Prostate gland (tissue), 2 donors: Measurements from ENCODE around the gene FAM131B. TPM values are rescaled to one million over a fixed set of nuclear protein-coding genes. Genes with fewer than 3 reads are reported as not detected.

Experiments used
- DNase-seq: peaks from one replicate; pipeline ENCODE4 v3.0.0-alpha.2; 2019; ENCODE audit warnings: low spot score
- H3K27ac ChIP-seq, 2 donors: fragments of 200-600 bp; sonication (generic); 2 replicates each; pipeline ENCODE4 v1.5.1; 2017 to 2019
- H3K27me3 ChIP-seq: fragments of 200-600 bp; sonication (generic); replicated peaks from 2 replicates; pipeline ENCODE4 v1.5.1; 2019; ENCODE audit not compliant: insufficient read depth
- H3K36me3 ChIP-seq, 2 donors: fragments of 200-600 bp; sonication (generic); 1 replicate in 1 of 2; 2 replicates in 1 of 2; pipeline versions ENCODE4 v1.5.1 to v1.8.1; 2017 to 2019
- H3K4me1 ChIP-seq: fragments of 200-600 bp; sonication (generic); replicated peaks from 2 replicates; pipeline ENCODE4 v1.5.1; 2019
- H3K4me3 ChIP-seq, 2 donors: fragments of 200-600 bp; sonication (generic); 2 replicates each; pipeline ENCODE4 v1.5.1; 2017 to 2019
- H3K9me3 ChIP-seq: fragments of 200-600 bp; sonication (generic); 2 replicates; pipeline ENCODE4 v1.5.1; 2017
- POLR2A ChIP-seq: fragments of 450-650 bp; IDR thresholded peaks from one replicate; pipeline ENCODE4 v1.6.1; 2016; ENCODE audit warnings: antibody characterized with exemption, mild to moderate bottlenecking
- POLR2AphosphoS5 ChIP-seq: sonication (generic); formaldehyde crosslinking; IDR thresholded peaks from one replicate; pipeline ENCODE4 v1.6.1; 2017; ENCODE audit warnings: antibody characterized with exemption
- WGBS: methylation state at CpG from one replicate; pipeline ENCODE4 v1.1.5; 2018; 5-methylcytosine and 5-hydroxymethylcytosine counted together
- intact Hi-C: fragments of 100-400 bp; cut with DNase I; formaldehyde crosslinking; loops from one replicate; pipeline ENCODE4 v1.14.2; 2022
- total RNA-seq, 2 donors: library from RNA; depleted of rRNA; stranded (reverse); fragments of >200 nt; gene quantifications; one replicate each; pipeline ENCODE4 v1.1.0, GENCODE V29; 2016
- TF ChIP-seq, protein P1 (sequence below), 4 experiments: fragments of 200-600 bp in 2 of 4; fragments of 450-650 bp in 2 of 4; sonication (generic) in 2 of 4; IDR thresholded peaks; 1 replicate in 3 of 4; 2 replicates in 1 of 4; pipeline ENCODE4 v1.5.1; 2016 to 2019; ENCODE audit warnings: antibody characterized with exemption in 4 of 4, mild to moderate bottlenecking in 2 of 4, moderate library complexity in 2 of 4

FAM131B gene
- total RNA-seq, 2 donors from 2014 or later = 0.32 to 1.2 TPM

GRCh38 chr7:143369678-143370651 is 7.5 kb upstream of the FAM131B start:
- intact Hi-C loops = no loop called here
- H3K4me3 ChIP-seq = no peak overlapping the region
- no peaks in the 10 kb centered on the region for H3K9me3 ChIP-seq
- no peaks in the 10 kb centered on the region for H3K4me1 ChIP-seq
- WGBS = 53% methylated on average over 12 of the region's 12 CpGs
- no peaks in the 10 kb centered on the region for H3K27me3 ChIP-seq
- no peaks in the 10 kb centered on the region for H3K36me3 ChIP-seq
- no peak for DNase-seq
- TF ChIP-seq, protein P1, sequence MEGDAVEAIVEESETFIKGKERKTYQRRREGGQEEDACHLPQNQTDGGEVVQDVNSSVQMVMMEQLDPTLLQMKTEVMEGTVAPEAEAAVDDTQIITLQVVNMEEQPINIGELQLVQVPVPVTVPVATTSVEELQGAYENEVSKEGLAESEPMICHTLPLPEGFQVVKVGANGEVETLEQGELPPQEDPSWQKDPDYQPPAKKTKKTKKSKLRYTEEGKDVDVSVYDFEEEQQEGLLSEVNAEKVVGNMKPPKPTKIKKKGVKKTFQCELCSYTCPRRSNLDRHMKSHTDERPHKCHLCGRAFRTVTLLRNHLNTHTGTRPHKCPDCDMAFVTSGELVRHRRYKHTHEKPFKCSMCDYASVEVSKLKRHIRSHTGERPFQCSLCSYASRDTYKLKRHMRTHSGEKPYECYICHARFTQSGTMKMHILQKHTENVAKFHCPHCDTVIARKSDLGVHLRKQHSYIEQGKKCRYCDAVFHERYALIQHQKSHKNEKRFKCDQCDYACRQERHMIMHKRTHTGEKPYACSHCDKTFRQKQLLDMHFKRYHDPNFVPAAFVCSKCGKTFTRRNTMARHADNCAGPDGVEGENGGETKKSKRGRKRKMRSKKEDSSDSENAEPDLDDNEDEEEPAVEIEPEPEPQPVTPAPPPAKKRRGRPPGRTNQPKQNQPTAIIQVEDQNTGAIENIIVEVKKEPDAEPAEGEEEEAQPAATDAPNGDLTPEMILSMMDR (IDR thresholded peaks at IDR 0.05) = no peak
- peak; percentile 68 for TF ChIP-seq POLR2AphosphoS5
- H3K27ac ChIP-seq = no peak overlapping the region

DNA sequence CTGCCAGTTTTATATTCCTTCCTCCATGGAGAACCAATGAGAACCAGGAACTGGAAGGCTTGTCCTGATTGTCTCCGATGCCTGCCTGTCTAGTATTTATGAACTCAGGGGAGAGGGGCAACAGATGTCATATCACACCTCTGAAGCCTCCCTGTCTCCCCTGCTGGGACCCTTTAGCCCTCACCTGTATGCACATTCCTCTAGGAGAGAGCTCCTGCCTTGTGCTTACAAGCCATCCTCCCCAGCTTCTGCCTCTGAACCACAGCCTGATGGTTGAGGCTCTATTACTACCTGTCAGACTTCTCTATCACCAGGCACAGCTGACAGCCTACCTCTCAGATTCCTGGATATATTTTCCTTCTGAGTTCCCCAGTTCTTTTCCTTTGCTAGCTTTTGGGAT is 5.9 kb upstream of the FAM131B start:
- no peak overlapping the region for H3K4me3 ChIP-seq
- no peaks in the 10 kb centered on the region for H3K36me3 ChIP-seq
- no peak for DNase-seq
- H3K4me1 ChIP-seq = no peaks in the 10 kb centered on the region
- intact Hi-C loops = no loop called here
- no peak overlapping the region for H3K27ac ChIP-seq
- H3K27me3 ChIP-seq = peaks cover 2% of the 10 kb centered on the region
- TF ChIP-seq, protein P1 (IDR thresholded peaks at IDR 0.05) = no peak
- no peak for TF ChIP-seq POLR2AphosphoS5
- no peak for TF ChIP-seq POLR2A
- 83% methylated on average over 1 of the region's 1 CpG for WGBS
- no peaks in the 10 kb centered on the region for H3K9me3 ChIP-seq

DNA sequence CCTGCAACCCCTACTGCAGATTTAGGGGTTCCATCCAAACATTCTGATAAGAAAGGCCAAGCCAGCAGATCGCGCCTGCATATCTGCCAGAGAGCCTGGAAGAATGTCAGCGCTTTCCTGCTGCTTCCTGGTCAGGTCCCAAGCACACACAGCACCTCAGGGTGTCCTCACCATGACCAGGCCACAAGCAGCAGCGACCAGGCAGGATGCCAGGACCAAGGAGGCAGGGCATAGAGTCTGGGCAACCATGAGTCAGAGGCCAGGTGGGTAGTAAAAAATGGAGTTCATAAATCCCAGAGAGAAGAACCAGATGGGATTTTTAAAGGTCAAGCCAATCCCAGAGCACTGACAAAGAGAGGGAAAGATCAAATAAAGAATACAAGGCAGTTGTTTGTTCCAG is 5.5 kb upstream of the FAM131B start:
- no peak overlapping the region for H3K4me3 ChIP-seq
- no peaks in the 10 kb centered on the region for H3K36me3 ChIP-seq
- intact Hi-C loops = no loop called here
- no peak for DNase-seq
- no peak for TF ChIP-seq POLR2A
- TF ChIP-seq POLR2AphosphoS5 = no peak
- TF ChIP-seq, protein P1 (IDR thresholded peaks at IDR 0.05) = no peak
- H3K4me1 ChIP-seq = no peaks in the 10 kb centered on the region
- no peaks in the 10 kb centered on the region for H3K9me3 ChIP-seq
- H3K27ac ChIP-seq = no peak overlapping the region
- WGBS = 84% methylated on average over 4 of the region's 4 CpGs
- peaks cover 6% of the 10 kb centered on the region for H3K27me3 ChIP-seq

DNA sequence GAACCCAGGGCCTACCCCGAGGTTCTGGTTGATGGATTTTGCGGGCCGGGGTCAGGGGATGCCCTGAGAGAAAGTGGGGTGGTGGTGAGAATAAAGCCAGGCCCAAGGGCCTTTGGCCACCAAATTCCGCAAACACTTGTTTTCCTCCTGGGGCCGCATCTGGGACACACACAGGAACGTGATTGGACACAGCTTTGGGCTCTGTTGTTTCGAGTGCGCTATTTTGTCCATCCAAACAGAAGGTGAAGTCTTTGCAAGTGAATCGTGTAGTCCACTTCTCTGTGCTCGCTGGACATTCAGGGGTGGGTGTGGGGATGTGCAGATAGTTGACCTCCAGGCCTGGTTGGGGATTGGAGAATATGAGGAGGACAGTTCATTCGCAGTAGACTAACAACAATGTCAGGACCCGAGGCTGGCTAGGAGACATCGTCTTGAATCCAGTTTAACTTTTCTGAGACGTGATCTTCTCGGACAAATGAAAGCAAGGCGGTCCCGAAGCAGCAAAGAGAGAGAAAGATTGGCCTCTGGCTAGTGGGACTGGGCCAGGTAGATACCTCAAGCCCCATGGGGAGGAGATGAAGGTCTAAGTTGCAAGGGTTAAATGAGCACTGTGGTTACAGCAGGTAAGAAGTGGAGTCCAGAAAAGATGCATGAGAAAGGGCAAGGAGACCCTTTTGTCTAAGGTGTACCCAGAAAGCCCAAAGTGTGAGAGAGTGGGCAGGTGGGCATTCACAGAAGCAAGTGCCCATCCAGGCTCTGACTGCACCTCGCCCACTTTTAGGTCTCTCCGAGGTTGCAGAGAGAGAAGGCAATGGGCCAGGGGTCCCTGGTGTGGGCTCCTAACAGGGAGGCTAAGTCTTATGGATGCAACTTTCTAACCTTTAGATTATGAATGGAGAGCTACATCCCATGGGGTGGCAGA is 764 bp upstream of the FAM131B start:
- no peak overlapping the region for H3K27ac ChIP-seq
- H3K9me3 ChIP-seq = no peaks in the 10 kb centered on the region
- no peak for DNase-seq
- H3K36me3 ChIP-seq = no peaks in the 10 kb centered on the region
- TF ChIP-seq POLR2AphosphoS5 (no peak), POLR2A (no peak)
- TF ChIP-seq, protein P1 (IDR thresholded peaks at IDR 0.05) = no peak
- H3K27me3 ChIP-seq = peaks cover 10% of the 10 kb centered on the region
- no peaks in the 10 kb centered on the region for H3K4me1 ChIP-seq
- intact Hi-C loops = no loop called here
- 60% methylated on average over 18 of the region's 19 CpGs for WGBS
- H3K4me3 ChIP-seq = peak overlapping the region; percentile 33 to 47
